Measurements from ENCODE around the gene TBX21. TPM values are rescaled to one million over a fixed set of nuclear protein-coding genes. Genes with fewer than 3 reads are reported as not detected.

TBX21 gene
- total and polyA plus RNA-seq, 4 donors: 0.53 to 2.0 (median 0.80) TPM

DNA sequence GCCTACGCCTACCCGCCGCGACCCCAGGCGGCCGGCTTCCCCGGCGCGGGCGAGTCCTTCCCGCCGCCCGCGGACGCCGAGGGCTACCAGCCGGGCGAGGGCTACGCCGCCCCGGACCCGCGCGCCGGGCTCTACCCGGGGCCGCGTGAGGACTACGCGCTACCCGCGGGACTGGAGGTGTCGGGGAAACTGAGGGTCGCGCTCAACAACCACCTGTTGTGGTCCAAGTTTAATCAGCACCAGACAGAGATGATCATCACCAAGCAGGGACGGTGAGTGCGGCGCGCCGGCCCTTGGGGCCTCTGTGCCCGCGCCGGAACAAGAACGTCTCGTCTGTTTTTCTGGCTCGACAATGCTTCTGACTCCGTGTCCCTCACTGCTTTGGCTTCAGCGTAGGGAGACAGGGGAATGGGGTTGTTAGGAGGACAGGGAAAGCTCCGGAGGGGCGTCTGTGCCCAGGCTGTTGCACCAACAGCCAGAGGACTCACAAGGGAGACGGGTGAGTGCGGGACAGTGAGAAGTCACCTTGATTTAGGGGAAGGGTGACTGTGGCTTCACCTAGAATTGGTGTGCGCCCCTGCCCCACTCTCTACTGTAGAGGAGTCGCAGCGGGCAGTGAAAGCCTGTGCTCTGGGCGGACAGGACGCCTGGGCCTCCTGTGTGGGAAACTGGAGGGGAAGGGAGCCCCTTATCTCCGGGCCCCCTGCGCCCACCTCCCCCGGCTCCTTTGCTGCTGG lies 806 bp downstream of the TBX21 start:
- Histone ChIP-seq H3K4me1 (ENCODE audit: control insufficient read depth in 5 of 5, insufficient read depth in 5 of 5, low read length in 5 of 5) (no peaks in the 10 kb centered on the region), H3K27ac (ENCODE audit: low read depth in 1 of 2, low read length in 1 of 2) (no peak overlapping the region), H3K27me3 (ENCODE audit: control insufficient read depth in 3 of 3, insufficient read depth in 3 of 3, low read length in 2 of 3) (peaks cover 0 to 47% (median 37%) of the 10 kb centered on the region in 3 donors), H3K9me3 (ENCODE audit: control insufficient read depth in 4 of 4, insufficient read depth in 3 of 4, low read length in 3 of 4) (peaks cover 0 to 2% (median 0%) of the 10 kb centered on the region in 4 donors), H3K4me3 (no peak overlapping the region), H3K36me3 (ENCODE audit: control insufficient read depth in 4 of 4, insufficient read depth in 4 of 4, low read length in 4 of 4) (no peaks in the 10 kb centered on the region), H3K9ac (ENCODE audit: insufficient read depth in 1 of 2, low read length in 2 of 2) (no peak overlapping the region)
- DNase-seq: no peak
- TF ChIP-seq, protein P1, sequence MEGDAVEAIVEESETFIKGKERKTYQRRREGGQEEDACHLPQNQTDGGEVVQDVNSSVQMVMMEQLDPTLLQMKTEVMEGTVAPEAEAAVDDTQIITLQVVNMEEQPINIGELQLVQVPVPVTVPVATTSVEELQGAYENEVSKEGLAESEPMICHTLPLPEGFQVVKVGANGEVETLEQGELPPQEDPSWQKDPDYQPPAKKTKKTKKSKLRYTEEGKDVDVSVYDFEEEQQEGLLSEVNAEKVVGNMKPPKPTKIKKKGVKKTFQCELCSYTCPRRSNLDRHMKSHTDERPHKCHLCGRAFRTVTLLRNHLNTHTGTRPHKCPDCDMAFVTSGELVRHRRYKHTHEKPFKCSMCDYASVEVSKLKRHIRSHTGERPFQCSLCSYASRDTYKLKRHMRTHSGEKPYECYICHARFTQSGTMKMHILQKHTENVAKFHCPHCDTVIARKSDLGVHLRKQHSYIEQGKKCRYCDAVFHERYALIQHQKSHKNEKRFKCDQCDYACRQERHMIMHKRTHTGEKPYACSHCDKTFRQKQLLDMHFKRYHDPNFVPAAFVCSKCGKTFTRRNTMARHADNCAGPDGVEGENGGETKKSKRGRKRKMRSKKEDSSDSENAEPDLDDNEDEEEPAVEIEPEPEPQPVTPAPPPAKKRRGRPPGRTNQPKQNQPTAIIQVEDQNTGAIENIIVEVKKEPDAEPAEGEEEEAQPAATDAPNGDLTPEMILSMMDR (IDR thresholded peaks at IDR 0.05; ENCODE audit: control extremely low read depth, extremely low read depth): no peak
- WGBS, 2 donors: 5 to 6% methylated on average over 59 to 60 of the region's 60 CpGs
- ATAC-seq (ENCODE audit: insufficient read depth, low FRiP score): no peak

DNA sequence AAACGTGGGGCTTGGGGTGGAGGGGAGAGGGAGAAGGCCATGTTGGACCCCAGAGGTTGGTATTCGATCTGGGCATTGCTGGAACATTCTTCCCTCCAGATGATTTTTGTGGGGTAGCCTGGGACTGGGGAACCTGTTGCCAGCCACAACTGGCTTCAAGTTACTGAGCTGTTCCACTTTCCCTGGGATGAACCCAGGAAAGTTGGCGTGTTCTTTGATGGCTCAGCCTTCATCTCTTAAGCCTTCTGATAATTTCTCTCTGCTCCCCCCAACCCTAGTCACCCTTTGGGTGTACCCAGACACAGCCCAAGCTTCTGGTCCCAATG lies 2.1 kb downstream of the TBX21 start:
- no peak overlapping the region for H3K4me3 ChIP-seq
- TF ChIP-seq, protein P1 (IDR thresholded peaks at IDR 0.05; ENCODE audit: control extremely low read depth, extremely low read depth): no peak
- no peak for ATAC-seq (ENCODE audit: insufficient read depth, low FRiP score)
- WGBS, 2 donors: 65 to 90% methylated on average over 3 of the region's 3 CpGs
- no peak overlapping the region for H3K9ac ChIP-seq (ENCODE audit: insufficient read depth in 1 of 2, low read length in 2 of 2)
- no peaks in the 10 kb centered on the region for H3K36me3 ChIP-seq (ENCODE audit: control insufficient read depth in 4 of 4, insufficient read depth in 4 of 4, low read length in 4 of 4)
- H3K4me1 ChIP-seq (ENCODE audit: control insufficient read depth in 5 of 5, insufficient read depth in 5 of 5, low read length in 5 of 5): no peaks in the 10 kb centered on the region
- H3K9me3 ChIP-seq (ENCODE audit: control insufficient read depth in 4 of 4, insufficient read depth in 3 of 4, low read length in 3 of 4): peaks cover 0 to 2% (median 0%) of the 10 kb centered on the region in 4 donors
- H3K27me3 ChIP-seq (ENCODE audit: control insufficient read depth in 3 of 3, insufficient read depth in 3 of 3, low read length in 2 of 3): peaks cover 0 to 47% (median 37%) of the 10 kb centered on the region in 3 donors
- no peak overlapping the region for H3K27ac ChIP-seq (ENCODE audit: low read depth in 1 of 2, low read length in 1 of 2)
- DNase-seq: no peak

DNA sequence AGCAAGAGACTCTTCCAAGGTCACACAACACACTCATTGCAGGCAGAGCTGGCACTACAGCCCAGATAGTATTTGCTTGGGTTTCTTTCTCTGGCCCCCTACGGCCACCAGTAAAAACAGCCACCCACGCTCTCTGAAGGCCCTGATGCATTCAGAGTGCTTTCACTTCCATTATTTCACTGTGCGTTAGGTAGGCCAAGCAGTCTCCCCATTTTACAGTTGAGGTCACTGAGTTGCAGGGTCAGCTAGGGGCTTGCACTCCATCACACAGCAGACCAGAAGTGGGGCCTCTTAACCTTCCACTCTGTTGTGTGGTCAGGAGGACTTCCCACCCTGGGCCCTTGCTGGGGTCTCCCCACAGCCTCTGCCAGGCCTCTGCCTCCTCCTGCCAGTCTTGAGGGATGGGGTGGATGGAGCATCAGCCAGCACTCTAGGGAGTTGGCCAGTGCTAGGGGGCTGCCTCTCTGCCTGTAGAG lies 2.5 kb downstream of the TBX21 start:
- 85 to 87% methylated on average over 3 of the region's 3 CpGs for WGBS, 2 donors
- Histone ChIP-seq H3K9ac (ENCODE audit: insufficient read depth in 1 of 2, low read length in 2 of 2) (no peak overlapping the region), H3K9me3 (ENCODE audit: control insufficient read depth in 4 of 4, insufficient read depth in 3 of 4, low read length in 3 of 4) (peaks cover 0 to 2% (median 0%) of the 10 kb centered on the region in 4 donors), H3K4me1 (ENCODE audit: control insufficient read depth in 5 of 5, insufficient read depth in 5 of 5, low read length in 5 of 5) (no peaks in the 10 kb centered on the region), H3K27me3 (ENCODE audit: control insufficient read depth in 3 of 3, insufficient read depth in 3 of 3, low read length in 2 of 3) (peaks cover 0 to 43% (median 34%) of the 10 kb centered on the region in 3 donors), H3K36me3 (ENCODE audit: control insufficient read depth in 4 of 4, insufficient read depth in 4 of 4, low read length in 4 of 4) (no peaks in the 10 kb centered on the region), H3K27ac (ENCODE audit: low read depth in 1 of 2, low read length in 1 of 2) (no peak overlapping the region), H3K4me3 (no peak overlapping the region)
- DNase-seq (no peak), ATAC-seq (ENCODE audit: insufficient read depth, low FRiP score) (no peak)
- TF ChIP-seq, protein P1 (IDR thresholded peaks at IDR 0.05; ENCODE audit: control extremely low read depth, extremely low read depth): no peak
